Hematopoietic multipotent progenitor cell treated with erythropoietin and hydrocortisone succinate and interleukin-3 and kit ligand, for 17 days (in vitro differentiated cells): ENCODE results near the gene EGFL8.

Experiments
- DNase-seq: peaks from one replicate; pipeline ENCODE4 v3.0.0-alpha.2; 2015; ENCODE audit warnings: low spot score

Gene EGFL8

DNA sequence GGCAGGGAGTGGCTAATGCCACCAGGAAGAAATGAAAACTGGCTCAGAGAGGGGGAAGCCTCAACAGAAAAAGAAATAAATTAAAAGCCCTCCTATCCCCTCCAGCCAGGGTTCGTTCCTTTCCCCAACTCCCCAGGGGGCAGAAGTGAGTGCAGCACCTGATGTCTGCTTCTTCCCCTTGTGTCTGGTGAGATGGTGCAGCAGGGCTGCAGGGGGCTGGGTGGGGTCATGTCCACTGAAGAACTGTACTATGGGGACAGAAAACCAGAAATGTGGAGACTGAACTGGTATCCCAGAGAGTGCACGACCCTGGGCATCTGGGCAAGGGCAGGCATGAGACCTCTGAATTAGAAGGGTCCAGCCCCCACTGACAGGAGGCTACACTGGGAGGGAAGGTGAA is 4.0 kb downstream of the EGFL8 start:
- peak; percentile 25 for DNase-seq

DNA sequence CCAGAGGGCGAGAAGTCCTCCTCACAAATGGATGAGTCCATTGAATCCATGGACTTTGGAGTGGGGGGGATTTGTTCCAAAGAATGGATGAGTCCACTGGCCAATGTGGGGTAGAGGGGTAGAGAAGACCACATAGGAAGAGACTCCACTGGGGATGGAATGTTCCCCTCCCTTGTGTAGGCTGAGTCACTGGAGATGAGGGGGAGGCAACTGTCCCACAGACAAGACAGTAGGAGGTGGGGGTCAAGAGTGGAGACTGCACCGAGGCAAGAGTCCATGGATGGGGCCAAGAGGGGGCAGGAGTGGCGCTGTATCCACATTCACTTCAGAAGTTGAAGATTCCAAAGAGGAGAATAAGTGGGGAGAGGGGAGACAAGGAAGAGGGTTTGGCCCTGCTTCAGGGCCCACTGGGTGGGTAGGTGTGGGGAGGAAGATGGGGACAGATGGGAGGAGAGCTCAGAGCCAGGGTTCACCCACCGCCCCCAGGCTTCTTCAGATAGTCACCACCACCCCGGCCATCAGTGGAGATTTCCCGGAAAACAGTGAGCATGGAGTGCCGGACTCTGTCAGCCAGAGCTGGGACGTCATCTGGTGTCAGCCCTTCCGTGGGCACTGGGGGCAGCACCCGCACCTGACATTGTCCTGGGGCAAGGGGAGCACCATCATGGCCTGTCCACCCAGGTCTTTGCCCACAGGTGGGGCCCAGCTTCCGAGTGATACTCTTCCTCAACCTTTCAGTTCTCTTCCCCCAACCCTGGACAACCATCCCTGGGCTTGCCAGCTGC is 4.6 kb downstream of the EGFL8 start:
- no peak for DNase-seq

DNA sequence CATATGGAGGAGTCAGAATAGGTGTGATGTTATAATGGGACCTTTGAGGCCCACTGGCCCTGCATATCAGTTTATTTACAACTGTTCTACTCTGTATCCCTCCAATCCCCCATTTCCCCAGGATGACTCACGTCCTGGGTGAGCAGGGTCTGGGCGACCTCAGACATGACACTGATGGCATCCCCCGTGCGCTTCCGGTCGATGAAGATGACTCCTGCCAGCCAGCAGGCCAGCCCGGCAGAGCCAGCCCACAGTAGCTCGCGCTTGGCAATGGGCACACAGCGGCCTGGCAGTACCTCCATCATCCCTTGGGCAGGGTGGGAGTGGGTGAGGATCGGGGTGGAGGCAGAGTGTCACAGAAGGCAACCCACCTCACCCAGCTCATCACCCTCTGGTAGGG is 5.9 kb downstream of the EGFL8 start:
- no peak for DNase-seq

DNA sequence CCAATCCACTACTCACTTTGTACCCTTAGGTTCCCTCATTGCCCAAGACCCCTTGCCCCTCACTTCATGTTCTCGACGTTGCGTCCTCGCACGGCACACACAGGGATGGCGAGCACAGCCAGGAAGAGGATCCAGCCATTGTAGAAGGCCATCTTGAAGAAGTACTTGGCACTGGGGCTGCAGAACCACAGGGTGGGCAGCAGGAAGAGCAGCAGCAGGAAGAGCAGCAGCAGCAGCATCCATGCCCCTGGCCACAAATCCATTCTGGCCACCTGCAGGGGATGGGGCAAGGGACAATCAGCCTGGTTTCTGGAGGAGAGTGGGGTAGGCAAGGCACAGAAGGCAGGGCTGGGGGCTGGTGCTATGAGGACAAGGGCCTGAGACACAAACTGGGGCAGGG is 6.8 kb downstream of the EGFL8 start:
- no peak for DNase-seq

DNA sequence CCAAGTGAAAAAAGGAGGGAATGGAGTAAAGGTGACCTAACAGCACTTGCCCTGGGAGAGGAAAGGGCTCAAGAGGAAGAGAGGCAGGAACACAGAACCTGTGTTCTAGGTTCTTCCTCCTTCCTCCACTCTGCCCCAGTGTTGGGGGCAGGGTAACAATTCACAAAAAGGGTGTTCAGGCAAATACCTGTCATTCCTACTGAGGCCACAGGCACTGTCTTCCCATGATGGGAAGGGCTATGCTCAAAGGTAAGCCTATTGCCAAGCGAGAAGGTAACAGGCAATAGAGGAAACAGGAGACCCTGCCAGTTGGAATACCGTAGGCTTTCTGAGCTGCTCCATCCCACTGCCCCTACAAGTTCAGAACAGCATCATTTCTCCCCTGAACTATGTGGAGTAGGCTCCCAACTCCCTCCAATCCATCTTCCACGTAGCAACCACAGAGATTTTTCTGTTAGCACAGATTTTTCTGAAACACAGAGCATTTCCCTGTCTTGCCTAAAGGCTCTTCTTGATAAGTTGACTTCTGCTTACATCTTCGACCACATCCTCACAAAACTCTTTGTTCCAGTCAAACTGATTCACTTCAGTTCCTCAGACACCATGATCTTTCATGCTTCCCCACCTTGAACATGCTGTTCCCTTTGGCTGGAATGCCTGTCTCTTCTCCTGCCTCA is 8.8 kb downstream of the EGFL8 start:
- DNase-seq, result no peak

DNA sequence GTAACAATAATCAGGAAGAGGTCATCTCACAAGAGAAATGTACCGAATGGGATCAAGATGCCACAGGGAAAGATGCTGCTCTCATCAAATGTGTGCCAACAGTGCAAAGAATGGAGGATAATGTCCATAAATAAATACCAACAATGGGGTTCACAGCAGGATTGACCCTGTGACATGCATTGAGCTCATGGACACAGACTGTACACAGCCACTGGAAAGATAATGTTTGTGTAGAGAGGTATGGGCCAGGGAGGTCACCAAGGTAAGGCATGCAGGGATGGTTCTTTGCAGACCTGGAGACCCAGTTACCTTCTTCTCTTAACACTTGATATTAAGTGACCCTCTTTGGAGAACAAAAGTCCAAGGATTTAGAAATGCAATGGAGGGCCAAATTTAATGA is 10.0 kb downstream of the EGFL8 start:
- no peak for DNase-seq

DNA sequence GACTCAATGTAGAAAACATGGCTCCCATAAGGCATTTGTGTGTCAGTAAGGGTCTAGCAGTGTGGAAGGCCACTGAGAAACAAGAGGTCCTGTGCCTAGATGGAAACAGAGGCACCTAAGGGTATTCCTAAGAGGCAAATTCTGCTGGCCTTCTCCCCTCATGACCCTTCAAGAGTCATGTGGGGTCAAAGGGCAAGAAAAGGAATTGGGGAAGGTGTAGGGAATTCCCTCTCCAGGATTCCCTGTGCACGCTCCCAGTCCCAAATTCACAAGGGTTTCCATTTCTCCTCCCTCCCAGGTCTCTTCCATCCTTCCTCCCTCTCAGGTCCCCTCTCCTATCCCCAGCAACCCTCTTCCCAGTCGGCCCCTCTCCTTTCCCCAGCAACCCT is 10.9 kb downstream of the EGFL8 start:
- DNase-seq, result peak; percentile 33

DNA sequence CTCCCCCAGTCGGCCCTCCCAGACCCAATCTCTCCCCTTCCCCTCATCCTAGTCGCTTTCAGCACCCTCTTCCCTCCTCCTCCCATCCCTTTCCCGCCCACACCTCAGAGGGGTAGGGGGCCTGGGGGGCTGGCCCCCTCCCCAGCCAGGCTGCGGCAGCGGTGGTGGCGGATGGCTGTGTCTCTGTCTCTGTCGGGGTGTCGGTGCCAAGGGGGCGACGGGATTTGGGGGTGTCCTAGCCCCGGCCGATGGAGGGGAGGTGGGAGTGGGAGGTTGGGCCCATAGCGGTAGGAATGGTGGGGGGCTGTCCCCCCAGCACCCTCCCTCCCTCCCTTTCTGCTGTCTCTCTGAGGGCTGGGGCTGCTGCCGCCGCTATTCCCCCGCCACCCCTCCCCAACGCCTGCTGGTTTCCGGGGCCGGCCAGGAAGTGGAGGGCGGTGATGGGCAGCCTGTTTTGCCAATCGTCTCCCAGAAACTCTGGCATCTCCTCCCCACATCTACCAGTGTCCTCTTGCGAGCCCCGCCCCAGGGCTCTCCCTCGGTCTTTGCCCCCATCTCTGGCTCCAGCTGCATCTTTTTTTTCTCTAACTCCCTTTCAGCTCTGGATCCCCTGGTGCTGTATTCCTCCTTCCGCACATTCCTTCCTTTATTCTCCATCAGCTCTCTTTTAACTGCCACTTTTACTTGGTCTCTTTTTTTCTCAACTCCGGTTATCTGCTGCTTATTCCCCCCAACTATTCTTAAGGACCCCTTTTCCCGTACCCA is 11.5 kb downstream of the EGFL8 start, which contains the start of gene AGPAT1:
TSS of gene AGPAT1 (minus strand) at position 374 of the 765 bp plus-strand sequence. CDS start 4,588 bp downstream, outside the sequence.
- peak; percentile 95 for DNase-seq

DNA sequence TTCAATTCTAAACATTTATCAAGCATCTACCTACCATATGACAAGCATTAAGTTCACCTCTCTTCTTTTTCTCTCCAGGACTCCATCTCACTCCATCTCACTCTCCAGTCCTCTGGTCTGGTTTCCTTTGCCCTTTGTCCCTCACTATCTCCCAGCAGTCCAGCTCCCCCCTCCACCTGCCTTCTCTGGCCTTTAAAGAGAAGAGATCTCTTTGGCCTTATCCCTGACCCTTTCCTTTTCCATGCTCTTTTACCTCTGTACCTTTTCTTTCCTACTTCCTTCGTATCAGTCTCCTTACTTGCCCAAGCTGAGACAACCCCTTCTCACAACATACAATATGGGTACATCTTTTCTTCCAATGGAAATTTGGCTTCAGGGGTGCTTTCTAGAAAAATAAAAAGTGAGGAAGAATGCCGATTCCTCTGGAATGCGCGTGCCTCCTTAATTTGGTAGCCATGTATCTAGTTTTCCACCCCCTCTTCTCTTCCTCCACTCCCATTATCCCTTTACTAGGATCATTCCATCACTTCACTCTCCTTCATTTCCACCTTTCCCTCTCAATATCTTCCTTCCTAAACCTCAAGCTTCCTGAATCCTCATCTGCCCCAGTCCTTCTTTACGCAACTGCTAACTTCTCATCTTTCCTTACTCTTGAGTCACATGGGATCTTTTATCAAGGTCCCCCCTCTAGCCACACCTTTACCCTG is 12.2 kb downstream of the EGFL8 start:
- DNase-seq, result peak; percentile 63

DNA sequence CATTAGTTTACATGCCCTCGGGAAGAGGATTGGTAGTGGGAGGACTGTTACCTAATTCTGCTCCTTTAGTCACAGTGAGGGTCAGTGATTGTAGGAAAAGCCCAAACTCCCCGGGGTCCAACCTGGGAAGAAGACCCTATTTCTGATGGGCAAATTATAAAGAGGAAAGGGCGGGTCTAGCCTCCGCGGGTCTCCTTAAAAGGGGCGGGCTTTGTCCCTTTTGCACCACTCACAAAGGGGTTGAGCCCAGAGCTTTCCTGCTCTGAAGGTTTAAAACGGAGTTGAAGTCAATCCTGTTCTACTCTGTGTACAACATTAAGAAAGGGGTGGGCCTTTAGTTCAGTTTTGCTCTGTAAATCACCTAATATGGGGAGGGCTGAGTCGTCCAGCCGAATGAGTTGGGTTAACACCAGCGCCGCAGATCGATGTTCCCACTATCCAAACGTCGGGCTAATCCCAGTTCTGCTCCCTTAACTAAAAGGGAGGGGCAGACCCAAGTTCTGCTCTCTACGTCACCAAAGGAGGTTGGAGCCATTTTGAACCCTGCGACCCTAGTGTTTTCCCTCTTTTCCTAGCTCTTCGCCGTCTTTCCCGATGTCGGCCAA is 12.9 kb downstream of the EGFL8 start:
- DNase-seq, result no peak

DNA sequence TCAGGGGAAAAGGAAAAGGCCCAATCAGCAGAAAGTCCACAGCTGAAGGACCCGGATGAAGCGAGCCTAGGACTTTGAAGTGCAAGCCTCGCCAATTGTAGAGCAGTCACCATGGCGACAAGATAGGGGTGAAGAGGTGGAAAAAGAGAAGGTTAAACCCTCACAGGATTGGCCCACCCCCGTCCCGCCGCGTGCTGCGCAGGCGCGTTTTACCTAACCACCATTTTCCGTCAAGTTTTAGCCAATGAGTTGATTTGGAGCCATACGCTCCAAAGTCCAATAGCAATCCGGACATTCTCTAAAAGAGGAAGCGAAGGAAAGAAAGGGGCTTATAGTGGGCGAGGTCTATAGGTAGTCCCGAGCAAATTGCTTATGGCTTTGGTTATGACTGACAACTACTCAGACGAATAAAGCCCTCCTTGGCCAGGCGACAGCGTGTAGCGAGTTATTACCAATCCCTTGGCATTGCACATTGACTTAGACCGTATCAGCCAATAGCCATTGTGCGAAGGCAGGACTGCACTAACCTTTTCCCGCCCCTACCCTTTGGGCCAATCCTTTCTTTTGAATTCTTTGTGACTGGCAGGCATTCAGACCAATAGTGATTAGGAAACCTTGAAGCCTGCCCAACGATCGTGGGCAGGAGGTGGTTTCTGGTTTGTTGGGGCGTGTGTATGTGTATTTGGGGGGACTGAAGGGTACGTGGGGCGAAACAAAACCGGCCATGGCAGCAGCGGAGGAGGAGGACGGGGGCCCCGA is 13.6 kb downstream of the EGFL8 start, which contains the start of gene RNF5:
TSS of gene RNF5 (plus strand) at position 618 of the 759 bp plus-strand sequence. CDS start at position 725, 107 bp downstream.
- DNase-seq, result peak; percentile 99

DNA sequence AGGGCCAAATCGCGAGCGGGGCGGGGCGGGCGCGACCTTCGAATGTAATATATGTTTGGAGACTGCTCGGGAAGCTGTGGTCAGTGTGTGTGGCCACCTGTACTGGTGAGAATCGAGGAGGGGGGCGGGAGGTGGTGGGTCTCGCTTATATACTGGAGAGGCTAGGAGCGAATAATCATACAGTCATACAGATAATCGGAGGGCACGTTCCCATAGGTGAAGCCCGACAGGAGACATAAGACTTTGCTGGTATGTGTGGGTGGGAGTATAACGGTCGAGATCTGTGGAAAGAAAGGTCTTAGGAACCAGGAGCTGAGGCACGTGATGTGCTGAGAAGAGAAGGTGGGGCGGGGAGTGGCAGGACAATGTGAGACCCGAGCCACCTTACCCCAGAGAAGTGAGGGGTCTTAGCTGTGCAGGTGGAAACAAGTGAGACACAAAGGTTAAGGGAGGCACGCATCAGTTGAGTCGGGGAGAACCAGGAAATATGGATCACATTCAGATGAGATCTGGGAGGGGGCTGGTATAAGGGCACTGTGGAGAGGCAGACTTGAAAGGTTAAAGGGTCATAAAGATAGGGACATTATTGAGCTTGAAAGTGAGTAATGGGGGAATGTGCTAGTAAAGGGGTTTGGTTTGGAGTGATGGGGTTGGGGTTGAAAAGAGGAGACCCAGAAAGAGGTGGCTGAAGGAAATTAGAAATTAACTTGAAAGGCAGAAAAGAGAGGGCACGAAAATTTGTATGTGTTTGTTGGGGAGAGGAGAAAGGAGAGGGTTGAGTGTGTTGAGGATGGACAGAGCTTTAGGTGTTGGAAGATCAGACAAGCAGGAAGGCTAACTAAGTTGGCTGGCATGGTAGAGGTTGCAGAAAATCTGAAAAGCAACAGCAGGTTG is 14.4 kb downstream of the EGFL8 start:
- peak; percentile 50 for DNase-seq

DNA sequence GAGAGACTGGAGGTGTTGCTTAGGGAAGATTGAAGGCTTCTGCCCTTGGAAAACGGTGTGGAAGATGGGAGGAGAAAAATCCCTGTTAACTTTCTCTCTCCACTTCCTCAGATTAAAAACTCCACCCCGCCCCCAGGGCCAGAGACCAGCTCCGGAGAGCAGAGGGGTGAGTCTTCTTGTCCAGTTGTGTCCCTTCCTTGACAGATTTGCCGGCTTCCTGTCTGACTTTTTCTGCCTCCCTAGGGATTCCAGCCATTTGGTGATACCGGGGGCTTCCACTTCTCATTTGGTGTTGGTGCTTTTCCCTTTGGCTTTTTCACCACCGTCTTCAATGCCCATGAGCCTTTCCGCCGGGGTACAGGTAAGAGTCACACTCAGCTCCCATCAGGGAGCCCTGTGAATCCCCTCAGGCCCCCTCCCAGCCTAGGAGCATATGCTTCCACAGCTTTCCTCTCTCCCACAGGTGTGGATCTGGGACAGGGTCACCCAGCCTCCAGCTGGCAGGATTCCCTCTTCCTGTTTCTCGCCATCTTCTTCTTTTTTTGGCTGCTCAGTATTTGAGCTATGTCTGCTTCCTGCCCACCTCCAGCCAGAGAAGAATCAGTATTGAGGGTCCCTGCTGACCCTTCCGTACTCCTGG is 15.5 kb downstream of the EGFL8 start:
- DNase-seq, result no peak

DNA sequence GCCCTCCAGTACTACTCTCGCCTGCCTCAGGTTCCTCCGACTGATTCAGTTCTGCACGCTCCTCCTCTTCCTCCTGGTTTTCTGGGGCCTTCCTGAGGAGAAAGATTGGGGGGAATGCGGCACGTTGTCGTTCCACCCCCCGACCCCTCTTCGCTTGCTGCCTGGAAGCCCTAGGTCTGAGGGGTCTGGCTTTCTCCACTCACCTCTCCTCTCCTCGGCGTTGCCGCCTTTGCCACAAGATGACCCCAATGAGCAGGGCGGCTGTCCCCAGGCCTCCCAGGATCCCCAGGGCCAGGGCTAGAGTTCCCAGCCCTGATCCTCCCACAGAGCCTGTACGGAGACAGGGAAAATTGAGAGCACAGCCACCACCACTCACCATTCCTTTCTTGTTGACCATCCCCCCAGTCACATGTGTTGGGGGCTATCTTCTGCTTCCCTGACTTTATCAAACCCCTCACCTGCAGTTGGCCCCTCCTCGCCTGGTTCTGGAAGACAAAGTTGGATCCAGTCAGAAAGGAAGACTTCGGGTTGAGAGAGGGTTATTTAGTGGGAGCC is 16.8 kb downstream of the EGFL8 start:
- no peak for DNase-seq

DNA sequence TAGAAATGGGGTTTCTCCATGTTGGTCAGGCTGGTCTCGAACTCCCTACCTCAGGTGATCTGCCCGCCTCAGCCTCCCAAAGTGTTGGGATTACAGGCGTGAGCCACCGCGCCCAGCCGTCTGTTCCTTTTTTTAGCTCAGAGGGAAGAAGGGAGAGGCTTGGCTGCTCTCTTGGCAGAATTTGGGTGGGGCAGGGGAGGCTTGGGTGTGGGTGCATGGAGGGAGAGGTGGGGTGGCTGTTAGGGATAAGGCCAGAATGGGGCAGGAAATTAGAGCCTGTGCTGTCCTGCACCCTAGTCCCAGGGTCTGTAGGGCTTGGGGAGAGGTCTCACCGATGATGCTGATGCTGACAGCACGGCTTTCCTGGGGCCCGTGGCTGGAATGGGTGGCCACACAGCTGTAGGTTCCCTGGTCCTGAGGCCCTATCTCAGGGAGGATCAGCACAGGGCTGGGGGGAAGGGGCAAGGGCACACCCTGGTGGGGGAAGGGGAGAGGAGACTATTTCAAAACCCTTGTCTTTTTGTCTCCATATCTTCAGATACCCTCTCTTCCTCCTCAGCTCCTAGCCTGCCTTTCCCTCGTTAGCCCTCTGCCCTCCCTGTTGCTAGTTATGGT is 17.6 kb downstream of the EGFL8 start:
- DNase-seq, result peak; percentile 75

DNA sequence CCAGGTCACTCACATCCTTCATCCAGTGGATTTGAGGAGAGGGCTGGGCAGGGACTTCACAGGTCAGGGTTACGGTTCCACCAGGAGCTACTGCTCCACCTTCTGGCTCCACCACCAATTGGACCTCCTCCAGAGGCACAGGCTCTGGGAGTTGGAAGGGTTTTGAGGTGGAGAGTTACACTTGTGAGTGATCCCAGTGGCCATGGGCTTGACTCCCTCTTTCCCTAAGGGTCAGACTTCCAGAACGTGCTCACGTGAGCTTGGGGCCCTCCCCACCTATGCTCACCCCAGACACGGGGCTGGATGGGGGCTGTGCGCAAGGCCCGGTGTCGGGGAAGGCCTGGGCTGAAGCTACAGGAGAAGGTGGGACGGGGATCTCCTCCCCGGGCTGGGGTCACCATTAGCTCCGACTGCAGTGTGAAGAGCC is 18.2 kb downstream of the EGFL8 start:
- DNase-seq, result peak; percentile 52

DNA sequence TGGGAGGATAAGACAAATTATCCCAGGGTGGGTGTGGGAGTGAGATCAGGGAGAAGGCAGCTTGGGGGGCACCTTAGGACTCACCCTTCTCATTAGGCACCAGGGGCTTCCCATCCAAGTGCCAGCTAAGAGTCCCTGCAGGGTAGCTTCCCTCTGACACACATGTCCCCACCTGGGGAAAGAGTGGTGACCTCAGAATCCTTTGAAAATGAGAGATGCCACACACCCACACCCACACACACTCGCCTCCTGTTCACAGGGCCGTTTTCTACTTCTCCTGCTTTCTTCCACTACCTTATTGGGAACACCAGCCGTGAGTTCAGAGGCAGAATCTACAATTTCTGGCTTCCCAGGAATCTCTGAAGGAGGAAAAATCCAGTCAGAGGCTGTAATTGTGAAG is 18.6 kb downstream of the EGFL8 start:
- DNase-seq, result no peak

DNA sequence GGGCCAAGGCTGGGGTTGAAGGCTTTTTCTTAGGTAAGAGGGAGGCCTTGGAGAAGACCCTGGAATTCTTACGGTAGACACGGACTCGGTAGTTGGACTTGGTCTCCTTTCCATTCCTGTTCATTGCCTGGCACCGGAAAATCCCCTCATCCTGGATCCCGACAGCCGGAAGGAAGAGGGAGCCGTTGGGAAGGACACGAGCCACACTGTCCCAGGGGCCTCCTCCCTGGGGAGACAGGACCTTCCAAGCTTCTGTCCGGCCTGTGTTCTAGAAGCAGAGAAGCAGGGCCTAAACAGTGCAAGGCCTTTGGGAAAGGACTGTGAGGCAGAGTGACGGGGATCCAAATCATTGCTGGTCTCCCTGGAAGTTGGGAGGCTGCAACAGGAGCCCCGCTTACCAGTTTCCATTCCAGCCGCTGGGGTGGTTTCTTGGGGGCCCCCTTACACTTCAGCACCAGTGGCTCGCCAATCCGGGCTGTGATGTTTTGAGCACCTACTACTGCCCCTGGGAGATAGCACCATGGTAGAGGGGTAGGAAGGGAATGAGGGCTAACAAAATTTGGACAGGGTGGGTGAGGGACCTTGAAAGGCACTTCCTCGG is 19.2 kb downstream of the EGFL8 start:
- no peak for DNase-seq
